WTC11 (cell line): ENCODE data around the gene PMFBP1. TPM values are rescaled to one million over a fixed set of nuclear protein-coding genes. Genes with fewer than 3 reads are reported as not detected.

ENCODE experiments used
- ATAC-seq: fragments of 200-7000 bp; cut with Tn5 transposase; 2 replicates; pipeline ENCODE4 v1.10.0; 2021; ENCODE audit warnings: mild to moderate bottlenecking, moderate library complexity
- CTCF ChIA-PET: fragments of 300-600 bp; sonication (Branson Sonifier 250); formaldehyde crosslinking; loops from one replicate; lab custom pipeline; 2021; ENCODE audit warnings: antibody characterized with exemption; lab: Charles Lee
- POLR2A ChIA-PET: fragments of 350-600 bp; sonication (Branson Sonifier 250); formaldehyde crosslinking; loops from one replicate; lab custom pipeline; 2021; ENCODE audit warnings: antibody characterized with exemption; lab: Charles Lee
- DNase-seq: peaks from one replicate; pipeline ENCODE4 v3.0.0; 2021; ENCODE audit warnings: low spot score
- H3K27ac Mint-ChIP-seq: 2 replicates; pipeline ENCODE4 v1.8.0; 2021; ENCODE audit warnings: mixed read lengths
- H3K27me3 Mint-ChIP-seq: 2 replicates; pipeline ENCODE4 v1.8.0; 2021; ENCODE audit warnings: low read depth, mild to moderate bottlenecking, moderate library complexity, mixed read lengths
- H3K36me3 Mint-ChIP-seq: 2 replicates; pipeline ENCODE4 v1.8.0; 2021; ENCODE audit warnings: mixed read lengths
- H3K4me1 Mint-ChIP-seq: 2 replicates; pipeline ENCODE4 v1.8.0; 2022; ENCODE audit warnings: mixed read lengths
- H3K4me3 Mint-ChIP-seq: 2 replicates; pipeline ENCODE4 v1.8.0; 2021; ENCODE audit warnings: mild to moderate bottlenecking, moderate library complexity, mixed read lengths
- H3K9me3 Mint-ChIP-seq: 2 replicates; pipeline ENCODE4 v1.8.0; 2021; ENCODE audit warnings: mixed read lengths
- ATF2 ChIP-seq: sonication (generic); formaldehyde crosslinking; IDR thresholded peaks from 2 replicates; pipeline ENCODE4 v1.8.1; 2022; ENCODE audit warnings: low read depth, missing genetic modification reagents, borderline replicate concordance
- ATF6 ChIP-seq: sonication (generic); formaldehyde crosslinking; IDR thresholded peaks from 2 replicates; pipeline ENCODE4 v1.8.1; 2023; ENCODE audit warnings: mild to moderate bottlenecking, missing genetic modification reagents
- E2F4 ChIP-seq: sonication (generic); formaldehyde crosslinking; IDR thresholded peaks from 2 replicates; pipeline ENCODE4 v1.8.1; 2022; ENCODE audit warnings: low read depth, mild to moderate bottlenecking, moderate library complexity, missing genetic modification reagents, borderline replicate concordance
- FOXK1 ChIP-seq: sonication (generic); formaldehyde crosslinking; IDR thresholded peaks from 2 replicates; pipeline ENCODE4 v1.8.0; 2022; ENCODE audit warnings: mild to moderate bottlenecking, moderate library complexity, missing genetic modification reagents
- IRF2 ChIP-seq: sonication (generic); formaldehyde crosslinking; IDR thresholded peaks from 2 replicates; pipeline ENCODE4 v1.8.0; 2022; ENCODE audit warnings: low read depth, missing genetic modification reagents, borderline replicate concordance
- PRDM15 ChIP-seq: sonication (generic); formaldehyde crosslinking; IDR thresholded peaks from 2 replicates; pipeline ENCODE4 v1.8.0; 2022; ENCODE audit warnings: missing genetic modification reagents
- PRRX2 ChIP-seq: fragments of 250-450 bp; sonication (Bioruptor Pico); IDR thresholded peaks from 2 replicates; pipeline ENCODE4 v1.8.0; 2021; ENCODE audit warnings: mild to moderate bottlenecking
- SMAD4 ChIP-seq: sonication (generic); formaldehyde crosslinking; IDR thresholded peaks from 2 replicates; pipeline ENCODE4 v1.8.0; 2022; ENCODE audit warnings: mild to moderate bottlenecking, missing genetic modification reagents
- USF1 ChIP-seq: sonication (generic); formaldehyde crosslinking; IDR thresholded peaks from 2 replicates; pipeline ENCODE4 v1.8.0; 2022; ENCODE audit warnings: mild to moderate bottlenecking, missing genetic modification reagents
- ZNF121 ChIP-seq: sonication (generic); formaldehyde crosslinking; IDR thresholded peaks from 2 replicates; pipeline ENCODE4 v1.8.0; 2023; ENCODE audit warnings: missing genetic modification reagents
- ZNF232 ChIP-seq: sonication (generic); formaldehyde crosslinking; IDR thresholded peaks from 2 replicates; pipeline ENCODE4 v1.8.0; 2022; ENCODE audit warnings: mild to moderate bottlenecking, missing genetic modification reagents
- ZNF281 ChIP-seq: sonication (generic); formaldehyde crosslinking; IDR thresholded peaks from 2 replicates; pipeline ENCODE4 v1.8.0; 2023; ENCODE audit warnings: mild to moderate bottlenecking, missing genetic modification reagents
- ZNF671 ChIP-seq: fragments of 250-450 bp; sonication (Bioruptor Pico); IDR thresholded peaks from 2 replicates; pipeline ENCODE4 v1.8.0; 2021; ENCODE audit warnings: mild to moderate bottlenecking
- total RNA-seq: library from RNA; stranded (reverse); gene quantifications from 3 replicates; pipeline ENCODE4 v1.2.3, GENCODE V29; 2021

The PMFBP1 gene
- total RNA-seq, 1 experiment from 2014 or later, result 1.9 TPM

GRCh38 chr16:72134507-72134906, 37.4 kb downstream of the PMFBP1 start (continued):
- TF ChIP-seq ATF6 (CRISPR knock-in tag), result no peak
- no peak for TF ChIP-seq ZNF232 (CRISPR knock-in tag)
- no peak for TF ChIP-seq E2F4 (CRISPR knock-in tag)
- no peak for TF ChIP-seq FOXK1 (CRISPR knock-in tag)
- no peak for TF ChIP-seq ZNF671 (CRISPR knock-in tag)
- no peak for TF ChIP-seq ZNF121
- TF ChIP-seq PRRX2, result no peak
- TF ChIP-seq IRF2 (CRISPR knock-in tag), result no peak

- H3K27ac Mint-ChIP-seq, result no peak overlapping the region
These were observed 39.2 kb downstream of the PMFBP1 start for GRCh38 chr16:72132726-72133125.

More at GRCh38 chr16:72132726-72133125, 39.2 kb downstream of the PMFBP1 start:
- H3K4me1 Mint-ChIP-seq, result peaks cover 18% of the 10 kb centered on the region
- no peak overlapping the region for H3K4me3 Mint-ChIP-seq
- TF ChIP-seq PRDM15 (CRISPR knock-in tag) (no peak), SMAD4 (no peak), ZNF281 (CRISPR knock-in tag) (no peak), ATF2 (no peak), USF1 (CRISPR knock-in tag) (no peak), FOXK1 (CRISPR knock-in tag) (no peak)
- ATAC-seq, result no peak
- no peak for DNase-seq
- POLR2A ChIA-PET, result no interaction called here
- H3K9me3 Mint-ChIP-seq, result no peaks in the 10 kb centered on the region
- CTCF ChIA-PET, result interaction anchor here (1.6 kb wide), 1 partner anchor 17 kb away, joined by 4 read pairs; no protein-coding TSS in a partner anchor
- H3K27me3 Mint-ChIP-seq, result no peaks in the 10 kb centered on the region; the same call in 1 of the 2 replicates
- H3K36me3 Mint-ChIP-seq, result peaks cover 5% of the 10 kb centered on the region; the same call in 1 of the 2 replicates
